ENCODE measurements around the gene CHD1. TPM values are rescaled to one million over a fixed set of nuclear protein-coding genes. Genes with fewer than 3 reads are reported as not detected.
"Not testable (repeated sequence)": the region's sequence is repeated elsewhere in the genome, so short reads cannot be mapped to it uniquely, and the experiment has no call there.

Gene CHD1
- total RNA-seq, 1 donor from 2014 or later: 50.6 TPM

GRCh38 chr5:98962587-98962986, 33.8 kb upstream of the CHD1 start:
- no peak overlapping the region for H3K9ac ChIP-seq (ENCODE audit: low read depth in 1 of 3, low read length in 3 of 3)
- no peak overlapping the region for H3K4me3 ChIP-seq (ENCODE audit: low read length in 3 of 3)
- H3K9me3 ChIP-seq (ENCODE audit: control insufficient read depth in 3 of 3, low read length in 3 of 3): no peaks in the 10 kb centered on the region
- no peaks in the 10 kb centered on the region for H3K27me3 ChIP-seq (ENCODE audit: control insufficient read depth in 3 of 3, insufficient read depth in 3 of 3, low read length in 3 of 3)
- no peaks in the 10 kb centered on the region for H3K36me3 ChIP-seq (ENCODE audit: control insufficient read depth in 3 of 3, insufficient read depth in 3 of 3, low read length in 3 of 3)
- no peak overlapping the region for H3K27ac ChIP-seq (ENCODE audit: low read depth, low read length)
- no peaks in the 10 kb centered on the region for H3K4me1 ChIP-seq (ENCODE audit: control insufficient read depth in 3 of 3, insufficient read depth in 3 of 3, low read length in 3 of 3)

GRCh38 chr5:98961665-98962344, 33.0 kb upstream of the CHD1 start:
- no peaks in the 10 kb centered on the region for H3K27me3 ChIP-seq (ENCODE audit: control insufficient read depth in 3 of 3, insufficient read depth in 3 of 3, low read length in 3 of 3)
- no peaks in the 10 kb centered on the region for H3K9me3 ChIP-seq (ENCODE audit: control insufficient read depth in 3 of 3, low read length in 3 of 3)
- H3K9ac ChIP-seq (ENCODE audit: low read depth in 1 of 3, low read length in 3 of 3): no peak overlapping the region
- no peak overlapping the region for H3K4me3 ChIP-seq (ENCODE audit: low read length in 3 of 3)
- H3K27ac ChIP-seq (ENCODE audit: low read depth, low read length): no peak overlapping the region
- no peaks in the 10 kb centered on the region for H3K36me3 ChIP-seq (ENCODE audit: control insufficient read depth in 3 of 3, insufficient read depth in 3 of 3, low read length in 3 of 3)
- no peaks in the 10 kb centered on the region for H3K4me1 ChIP-seq (ENCODE audit: control insufficient read depth in 3 of 3, insufficient read depth in 3 of 3, low read length in 3 of 3)

- H3K27me3 ChIP-seq (ENCODE audit: control insufficient read depth in 3 of 3, insufficient read depth in 3 of 3, low read length in 3 of 3): no peaks in the 10 kb centered on the region
- H3K4me3 ChIP-seq (ENCODE audit: low read length in 3 of 3): no peak overlapping the region
- H3K9me3 ChIP-seq (ENCODE audit: control insufficient read depth in 3 of 3, low read length in 3 of 3): no peaks in the 10 kb centered on the region
- H3K4me1 ChIP-seq (ENCODE audit: control insufficient read depth in 3 of 3, insufficient read depth in 3 of 3, low read length in 3 of 3): no peaks in the 10 kb centered on the region
- no peak overlapping the region for H3K27ac ChIP-seq (ENCODE audit: low read depth, low read length)
- no peaks in the 10 kb centered on the region for H3K36me3 ChIP-seq (ENCODE audit: control insufficient read depth in 3 of 3, insufficient read depth in 3 of 3, low read length in 3 of 3)
- H3K9ac ChIP-seq (ENCODE audit: low read depth in 1 of 3, low read length in 3 of 3): no peak overlapping the region
These were observed 28.5 kb upstream of the CHD1 start for GRCh38 chr5:98957307-98957706.

- H3K27ac ChIP-seq (ENCODE audit: low read depth, low read length); H3K4me1 ChIP-seq (ENCODE audit: control insufficient read depth in 3 of 3, insufficient read depth in 3 of 3, low read length in 3 of 3); H3K9me3 ChIP-seq (ENCODE audit: control insufficient read depth in 3 of 3, low read length in 3 of 3); H3K27me3 ChIP-seq (ENCODE audit: control insufficient read depth in 3 of 3, insufficient read depth in 3 of 3, low read length in 3 of 3); H3K36me3 ChIP-seq (ENCODE audit: control insufficient read depth in 3 of 3, insufficient read depth in 3 of 3, low read length in 3 of 3); H3K9ac ChIP-seq (ENCODE audit: low read depth in 1 of 3, low read length in 3 of 3); H3K4me3 ChIP-seq (ENCODE audit: low read length in 3 of 3): not testable (repeated sequence)
These were observed 27.1 kb upstream of the CHD1 start for GRCh38 chr5:98955888-98956287.

GRCh38 chr5:98955471-98955870, 26.7 kb upstream of the CHD1 start:
- H3K27ac ChIP-seq (ENCODE audit: low read depth, low read length); H3K9ac ChIP-seq (ENCODE audit: low read depth in 1 of 3, low read length in 3 of 3); H3K4me3 ChIP-seq (ENCODE audit: low read length in 3 of 3); H3K9me3 ChIP-seq (ENCODE audit: control insufficient read depth in 3 of 3, low read length in 3 of 3); H3K27me3 ChIP-seq (ENCODE audit: control insufficient read depth in 3 of 3, insufficient read depth in 3 of 3, low read length in 3 of 3); H3K36me3 ChIP-seq (ENCODE audit: control insufficient read depth in 3 of 3, insufficient read depth in 3 of 3, low read length in 3 of 3); H3K4me1 ChIP-seq (ENCODE audit: control insufficient read depth in 3 of 3, insufficient read depth in 3 of 3, low read length in 3 of 3): not testable (repeated sequence)

GRCh38 chr5:98954392-98955028, 25.7 kb upstream of the CHD1 start:
- H3K27me3 ChIP-seq (ENCODE audit: control insufficient read depth in 3 of 3, insufficient read depth in 3 of 3, low read length in 3 of 3): no peaks in the 10 kb centered on the region

GRCh38 chr5:98942847-98943246, 14.0 kb upstream of the CHD1 start:
- H3K4me1 ChIP-seq (ENCODE audit: control insufficient read depth in 3 of 3, insufficient read depth in 3 of 3, low read length in 3 of 3): peaks cover 12 to 27% (median 25%) of the 10 kb centered on the region in 3 donors

More at GRCh38 chr5:98954392-98955028, 25.7 kb upstream of the CHD1 start:
- H3K9me3 ChIP-seq (ENCODE audit: control insufficient read depth in 3 of 3, low read length in 3 of 3): no peaks in the 10 kb centered on the region
- no peaks in the 10 kb centered on the region for H3K4me1 ChIP-seq (ENCODE audit: control insufficient read depth in 3 of 3, insufficient read depth in 3 of 3, low read length in 3 of 3)
- H3K36me3 ChIP-seq (ENCODE audit: control insufficient read depth in 3 of 3, insufficient read depth in 3 of 3, low read length in 3 of 3): no peaks in the 10 kb centered on the region
- no peak overlapping the region for H3K9ac ChIP-seq (ENCODE audit: low read depth in 1 of 3, low read length in 3 of 3)
- H3K4me3 ChIP-seq (ENCODE audit: low read length in 3 of 3): no peak overlapping the region
- H3K27ac ChIP-seq (ENCODE audit: low read depth, low read length): no peak overlapping the region

GRCh38 chr5:98941131-98941883, 12.5 kb upstream of the CHD1 start:
- Histone ChIP-seq H3K9ac (ENCODE audit: low read depth in 1 of 3, low read length in 3 of 3) (no peak overlapping the region), H3K9me3 (ENCODE audit: control insufficient read depth in 3 of 3, low read length in 3 of 3) (no peaks in the 10 kb centered on the region), H3K27me3 (ENCODE audit: control insufficient read depth in 3 of 3, insufficient read depth in 3 of 3, low read length in 3 of 3) (no peaks in the 10 kb centered on the region), H3K4me1 (ENCODE audit: control insufficient read depth in 3 of 3, insufficient read depth in 3 of 3, low read length in 3 of 3) (peaks cover 20 to 29% (median 27%) of the 10 kb centered on the region in 3 donors), H3K27ac (ENCODE audit: low read depth, low read length) (no peak overlapping the region), H3K36me3 (ENCODE audit: control insufficient read depth in 3 of 3, insufficient read depth in 3 of 3, low read length in 3 of 3) (no peaks in the 10 kb centered on the region), H3K4me3 (ENCODE audit: low read length in 3 of 3) (no peak overlapping the region)

More at GRCh38 chr5:98942847-98943246, 14.0 kb upstream of the CHD1 start:
- H3K9ac ChIP-seq (ENCODE audit: low read depth in 1 of 3, low read length in 3 of 3): no peak overlapping the region
- no peaks in the 10 kb centered on the region for H3K9me3 ChIP-seq (ENCODE audit: control insufficient read depth in 3 of 3, low read length in 3 of 3)
- H3K4me3 ChIP-seq (ENCODE audit: low read length in 3 of 3): no peak overlapping the region
- H3K27me3 ChIP-seq (ENCODE audit: control insufficient read depth in 3 of 3, insufficient read depth in 3 of 3, low read length in 3 of 3): no peaks in the 10 kb centered on the region
- no peak overlapping the region for H3K27ac ChIP-seq (ENCODE audit: low read depth, low read length)
- H3K36me3 ChIP-seq (ENCODE audit: control insufficient read depth in 3 of 3, insufficient read depth in 3 of 3, low read length in 3 of 3): no peaks in the 10 kb centered on the region

- H3K4me1 ChIP-seq (ENCODE audit: control insufficient read depth in 3 of 3, insufficient read depth in 3 of 3, low read length in 3 of 3): peaks cover 21 to 29% (median 27%) of the 10 kb centered on the region in 3 donors
- H3K36me3 ChIP-seq (ENCODE audit: control insufficient read depth in 3 of 3, insufficient read depth in 3 of 3, low read length in 3 of 3): no peaks in the 10 kb centered on the region
- no peaks in the 10 kb centered on the region for H3K27me3 ChIP-seq (ENCODE audit: control insufficient read depth in 3 of 3, insufficient read depth in 3 of 3, low read length in 3 of 3)
- H3K27ac ChIP-seq (ENCODE audit: low read depth, low read length): no peak overlapping the region
- H3K4me3 ChIP-seq (ENCODE audit: low read length in 3 of 3): no peak overlapping the region
- no peak overlapping the region for H3K9ac ChIP-seq (ENCODE audit: low read depth in 1 of 3, low read length in 3 of 3)
- no peaks in the 10 kb centered on the region for H3K9me3 ChIP-seq (ENCODE audit: control insufficient read depth in 3 of 3, low read length in 3 of 3)
These were observed 11.8 kb upstream of the CHD1 start for GRCh38 chr5:98940581-98940980.

GRCh38 chr5:98938464-98938863, 9.7 kb upstream of the CHD1 start:
- H3K9ac ChIP-seq (ENCODE audit: low read depth in 1 of 3, low read length in 3 of 3): peak overlapping the region in 1 of 3 donors; percentile 36
- H3K27ac ChIP-seq (ENCODE audit: low read depth, low read length): no peak overlapping the region
- H3K36me3 ChIP-seq (ENCODE audit: control insufficient read depth in 3 of 3, insufficient read depth in 3 of 3, low read length in 3 of 3): no peaks in the 10 kb centered on the region
- H3K27me3 ChIP-seq (ENCODE audit: control insufficient read depth in 3 of 3, insufficient read depth in 3 of 3, low read length in 3 of 3): no peaks in the 10 kb centered on the region
- no peaks in the 10 kb centered on the region for H3K9me3 ChIP-seq (ENCODE audit: control insufficient read depth in 3 of 3, low read length in 3 of 3)
- H3K4me1 ChIP-seq (ENCODE audit: control insufficient read depth in 3 of 3, insufficient read depth in 3 of 3, low read length in 3 of 3): peaks cover 27 to 42% (median 32%) of the 10 kb centered on the region in 3 donors
- H3K4me3 ChIP-seq (ENCODE audit: low read length in 3 of 3): no peak overlapping the region

Measured in skeletal muscle tissue (tissue), 4 donors.